GM12875 (cell line): ENCODE data around the gene CDC123.
"Not testable (repeated sequence)": the region's sequence is repeated elsewhere in the genome, so short reads cannot be mapped to it uniquely, and the experiment has no call there.

Experiments
- H3K4me3 ChIP-seq: one replicate; pipeline ENCODE4 v1.5.1; 2011; ENCODE audit warnings: low read depth, low read length, control low read depth
- CTCF ChIP-seq: IDR thresholded peaks from 2 replicates; pipeline ENCODE4 v1.5.1; 2011; ENCODE audit warnings: low read depth, mild to moderate bottlenecking, control low read depth, inconsistent platforms, low read length, moderate library complexity, borderline replicate concordance; ENCODE audit not compliant: insufficient read depth

Gene CDC123

GRCh38 chr10:12262278-12262981, 66.4 kb downstream of the CDC123 start:
- TF ChIP-seq CTCF, result no peak
- no peak overlapping the region for H3K4me3 ChIP-seq

GRCh38 chr10:12264204-12264940, 68.4 kb downstream of the CDC123 start:
- peak overlapping the region; percentile 27 for H3K4me3 ChIP-seq
- peak; percentile 76 for TF ChIP-seq CTCF

- TF ChIP-seq CTCF, result no peak
- no peak overlapping the region for H3K4me3 ChIP-seq
These were observed 73.1 kb downstream of the CDC123 start for GRCh38 chr10:12269056-12269455.

- TF ChIP-seq CTCF, result no peak
- H3K4me3 ChIP-seq, result no peak overlapping the region
These were observed 75.2 kb downstream of the CDC123 start for GRCh38 chr10:12271210-12271540.

GRCh38 chr10:12277862-12278261, 81.9 kb downstream of the CDC123 start:
- H3K4me3 ChIP-seq, result not testable (repeated sequence)

GRCh38 chr10:12279281-12279680, 83.3 kb downstream of the CDC123 start:
- no peak overlapping the region for H3K4me3 ChIP-seq
- TF ChIP-seq CTCF, result no peak

- no peak for TF ChIP-seq CTCF
- no peak overlapping the region for H3K4me3 ChIP-seq
These were observed 91.8 kb downstream of the CDC123 start for GRCh38 chr10:12287772-12288171.

GRCh38 chr10:12297784-12298183, 101.8 kb downstream of the CDC123 start:
- H3K4me3 ChIP-seq, result not testable (repeated sequence)
